GM18870 (cell line): ENCODE measurements around the gene PEX11A.

Experiments used
- ATAC-seq: cut with Tn5 transposase; IDR thresholded peaks from one replicate; pipeline ENCODE4 v1.9.1; 2021; ENCODE audit warnings: moderate library complexity; ENCODE audit not compliant: unreplicated experiment

The PEX11A gene

GRCh38 chr15:89677381-89677780 is 13.2 kb downstream of the PEX11A start:
- ATAC-seq: no peak

GRCh38 chr15:89675606-89676005 is 14.9 kb downstream of the PEX11A start:
- no peak for ATAC-seq

GRCh38 chr15:89674526-89674925 is 16.0 kb downstream of the PEX11A start:
- no peak for ATAC-seq

- no peak for ATAC-seq
Observed at GRCh38 chr15:89673165-89673512, 17.4 kb downstream of the PEX11A start.

GRCh38 chr15:89672221-89673164 is 18.1 kb downstream of the PEX11A start:
- ATAC-seq: no peak

- no peak for ATAC-seq
Observed at GRCh38 chr15:89671687-89672086, 18.9 kb downstream of the PEX11A start.

- no peak for ATAC-seq
Observed at GRCh38 chr15:89670971-89671560, 19.5 kb downstream of the PEX11A start.

GRCh38 chr15:89669941-89670340 is 20.6 kb downstream of the PEX11A start:
- no peak for ATAC-seq

- ATAC-seq: no peak
Observed at GRCh38 chr15:89669309-89669865, 21.2 kb downstream of the PEX11A start.

- ATAC-seq: no peak
Observed at GRCh38 chr15:89668171-89668570, 22.4 kb downstream of the PEX11A start.

GRCh38 chr15:89667706-89667960 is 22.9 kb downstream of the PEX11A start:
- no peak for ATAC-seq

GRCh38 chr15:89666858-89667705 is 23.5 kb downstream of the PEX11A start:
- no peak for ATAC-seq

- ATAC-seq: no peak
Observed at GRCh38 chr15:89666184-89666857, 24.2 kb downstream of the PEX11A start.

GRCh38 chr15:89665449-89666181 is 24.9 kb downstream of the PEX11A start:
- no peak for ATAC-seq

GRCh38 chr15:89664441-89665350 is 25.9 kb downstream of the PEX11A start:
- no peak for ATAC-seq

- ATAC-seq: no peak
Observed at GRCh38 chr15:89662893-89663626, 27.5 kb downstream of the PEX11A start.

GRCh38 chr15:89660556-89660955 is 30.0 kb downstream of the PEX11A start:
- no peak for ATAC-seq

- ATAC-seq: no peak
Observed at GRCh38 chr15:89659295-89659694, 31.3 kb downstream of the PEX11A start.
